SK-N-MC (cell line): ENCODE measurements around the gene WDFY4.

ENCODE experiments used
- EZH2 ChIP-seq: fragments of 200-600 bp; sonication (generic); IDR thresholded peaks from one replicate; pipeline ENCODE4 v1.6.1; 2017; ENCODE audit warnings: antibody characterized with exemption
- POLR2AphosphoS5 ChIP-seq: IDR thresholded peaks from 2 replicates; pipeline ENCODE4 v1.6.1; 2012; ENCODE audit warnings: mild to moderate bottlenecking, low read depth, low read length, borderline replicate concordance

DNA sequence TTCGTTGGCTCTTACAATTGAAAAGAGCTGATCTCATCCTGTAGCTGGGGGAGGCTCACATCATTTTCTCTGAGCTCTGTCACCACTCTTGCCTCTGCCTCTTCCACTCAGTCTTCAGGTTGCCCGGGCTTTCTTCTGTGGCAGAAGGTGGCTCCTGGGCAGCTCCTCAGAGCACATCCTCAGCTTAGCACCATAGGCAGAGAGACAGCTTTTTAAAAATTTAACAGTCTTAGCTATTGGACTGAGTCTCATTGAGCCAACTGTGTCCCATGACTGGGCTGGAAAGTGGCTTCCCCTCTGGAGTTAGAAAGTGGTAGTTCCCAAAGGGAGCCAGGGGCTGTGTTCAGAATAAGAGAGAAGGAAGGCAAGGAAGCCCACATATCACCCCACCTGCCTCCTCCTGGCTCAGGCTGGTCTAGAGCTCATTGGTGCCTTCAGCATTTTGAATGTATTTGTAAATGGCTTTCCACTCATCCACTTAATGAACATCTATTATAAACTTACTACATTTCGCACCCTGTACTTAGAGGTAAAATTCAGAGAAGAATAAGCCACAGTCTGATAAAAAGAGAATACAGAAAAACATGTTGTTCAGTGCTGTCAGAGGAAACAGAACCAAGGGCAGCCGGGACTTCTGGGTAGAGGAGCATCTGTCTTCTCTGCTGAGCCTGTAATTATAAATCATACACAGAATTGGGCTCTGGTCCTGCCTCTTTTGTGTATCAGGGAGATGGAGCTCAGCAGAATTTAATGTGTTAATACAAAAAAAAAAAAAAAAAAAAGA lies 119.3 kb downstream of the WDFY4 start:
- TF ChIP-seq POLR2AphosphoS5 (no peak), EZH2 (no peak)
